Chondrocyte (in vitro differentiated cells): Measurements from ENCODE around the gene PHACTR1. TPM values are rescaled to one million over a fixed set of nuclear protein-coding genes. Genes with fewer than 3 reads are reported as not detected.

Experiments
- DNase-seq: peaks from one replicate; pipeline ENCODE4 v3.0.0; 2021; ENCODE audit warnings: mixed read lengths, low spot score
- H3K27ac Mint-ChIP-seq: one replicate; pipeline ENCODE4 v1.8.0; 2021; ENCODE audit warnings: mild to moderate bottlenecking, moderate library complexity, mixed read lengths; ENCODE audit not compliant: unreplicated experiment
- H3K27me3 Mint-ChIP-seq: 2 replicates; pipeline ENCODE4 v1.8.0; 2021; ENCODE audit warnings: low read depth, mixed read lengths
- H3K36me3 Mint-ChIP-seq: 2 replicates; pipeline ENCODE4 v1.8.0; 2021; ENCODE audit warnings: low read depth, mixed read lengths
- H3K4me1 Mint-ChIP-seq: 2 replicates; pipeline ENCODE4 v1.8.0; 2021; ENCODE audit warnings: low read depth, mild to moderate bottlenecking, mixed read lengths
- H3K4me3 Mint-ChIP-seq: one replicate; pipeline ENCODE4 v1.8.0; 2021; ENCODE audit warnings: mild to moderate bottlenecking, moderate library complexity, mixed read lengths; ENCODE audit not compliant: unreplicated experiment
- H3K9me3 Mint-ChIP-seq: 2 replicates; pipeline ENCODE4 v1.8.0; 2021; ENCODE audit warnings: low read depth, mixed read lengths
- total RNA-seq: library from RNA; stranded (reverse); gene quantifications from 3 replicates; pipeline ENCODE4 v1.2.1, GENCODE V29; 2021
- TF ChIP-seq, protein P1 (sequence below): fragments of 200-600 bp; sonication (generic); IDR thresholded peaks from 2 replicates; pipeline ENCODE4 v1.5.0; 2021; ENCODE audit warnings: antibody characterized with exemption, mild to moderate bottlenecking, moderate library complexity

PHACTR1 gene
- total RNA-seq, 1 donor from 2014 or later = 2.1 TPM

GRCh38 chr6:13281686-13282085 lies 565.1 kb downstream of the PHACTR1 start:
- no peak for DNase-seq
- TF ChIP-seq, protein P1, sequence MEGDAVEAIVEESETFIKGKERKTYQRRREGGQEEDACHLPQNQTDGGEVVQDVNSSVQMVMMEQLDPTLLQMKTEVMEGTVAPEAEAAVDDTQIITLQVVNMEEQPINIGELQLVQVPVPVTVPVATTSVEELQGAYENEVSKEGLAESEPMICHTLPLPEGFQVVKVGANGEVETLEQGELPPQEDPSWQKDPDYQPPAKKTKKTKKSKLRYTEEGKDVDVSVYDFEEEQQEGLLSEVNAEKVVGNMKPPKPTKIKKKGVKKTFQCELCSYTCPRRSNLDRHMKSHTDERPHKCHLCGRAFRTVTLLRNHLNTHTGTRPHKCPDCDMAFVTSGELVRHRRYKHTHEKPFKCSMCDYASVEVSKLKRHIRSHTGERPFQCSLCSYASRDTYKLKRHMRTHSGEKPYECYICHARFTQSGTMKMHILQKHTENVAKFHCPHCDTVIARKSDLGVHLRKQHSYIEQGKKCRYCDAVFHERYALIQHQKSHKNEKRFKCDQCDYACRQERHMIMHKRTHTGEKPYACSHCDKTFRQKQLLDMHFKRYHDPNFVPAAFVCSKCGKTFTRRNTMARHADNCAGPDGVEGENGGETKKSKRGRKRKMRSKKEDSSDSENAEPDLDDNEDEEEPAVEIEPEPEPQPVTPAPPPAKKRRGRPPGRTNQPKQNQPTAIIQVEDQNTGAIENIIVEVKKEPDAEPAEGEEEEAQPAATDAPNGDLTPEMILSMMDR = no peak
- H3K27me3 Mint-ChIP-seq = no peaks in the 10 kb centered on the region
- peaks cover 2% of the 10 kb centered on the region for H3K36me3 Mint-ChIP-seq
- no peaks in the 10 kb centered on the region for H3K4me1 Mint-ChIP-seq
- no peak overlapping the region for H3K4me3 Mint-ChIP-seq
- H3K9me3 Mint-ChIP-seq = no peaks in the 10 kb centered on the region
- H3K27ac Mint-ChIP-seq = no peak overlapping the region

DNA sequence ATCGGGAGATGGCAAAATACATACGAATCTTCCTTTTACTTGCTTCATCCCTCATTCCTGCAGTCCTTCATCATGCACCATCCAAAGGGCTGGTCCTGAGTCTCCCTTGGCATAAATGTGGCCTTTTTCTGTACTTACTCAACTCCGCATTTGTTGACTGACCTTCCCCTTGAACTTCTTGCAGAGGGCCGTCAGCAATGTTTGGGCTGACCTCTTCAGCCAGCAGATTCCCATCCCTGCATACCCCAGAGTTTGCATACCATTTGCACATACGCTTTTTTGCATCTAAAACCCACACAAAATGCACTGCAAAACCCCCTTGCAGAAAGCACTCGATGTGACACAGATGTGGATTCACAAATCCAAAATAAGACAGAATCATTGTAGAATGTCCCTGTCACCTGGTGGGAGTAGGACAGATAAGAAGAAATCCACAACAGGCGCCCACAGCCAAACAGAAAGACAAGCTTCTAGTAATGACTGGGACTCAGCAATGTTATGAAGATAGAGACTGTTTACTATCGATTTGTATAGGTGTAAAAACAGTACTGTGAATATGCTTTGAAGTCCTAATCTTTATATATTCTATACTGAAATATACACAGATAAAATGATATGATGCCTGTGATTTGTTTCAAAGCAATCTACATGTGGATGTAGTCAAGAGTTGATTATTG lies 566.0 kb downstream of the PHACTR1 start:
- TF ChIP-seq, protein P1 = no peak
- Mint-ChIP-seq H3K27ac (no peak overlapping the region), H3K27me3 (no peaks in the 10 kb centered on the region), H3K9me3 (peaks cover 6% of the 10 kb centered on the region), H3K4me3 (no peak overlapping the region), H3K36me3 (peaks cover 4% of the 10 kb centered on the region), H3K4me1 (no peaks in the 10 kb centered on the region)
- no peak for DNase-seq

- H3K36me3 Mint-ChIP-seq = peaks cover 4% of the 10 kb centered on the region
- H3K27me3 Mint-ChIP-seq = no peaks in the 10 kb centered on the region
- H3K4me1 Mint-ChIP-seq = no peaks in the 10 kb centered on the region
- no peak overlapping the region for H3K4me3 Mint-ChIP-seq
- H3K27ac Mint-ChIP-seq = no peak overlapping the region
- DNase-seq = no peak
- peaks cover 6% of the 10 kb centered on the region for H3K9me3 Mint-ChIP-seq
- TF ChIP-seq, protein P1 = no peak
Observed at GRCh38 chr6:13283331-13283730, 566.8 kb downstream of the PHACTR1 start.

- Mint-ChIP-seq H3K27me3 (no peaks in the 10 kb centered on the region), H3K4me1 (no peaks in the 10 kb centered on the region), H3K36me3 (peaks cover 4% of the 10 kb centered on the region), H3K27ac (no peak overlapping the region), H3K9me3 (peaks cover 6% of the 10 kb centered on the region), H3K4me3 (no peak overlapping the region)
- DNase-seq = no peak
- TF ChIP-seq, protein P1 = no peak
Observed at GRCh38 chr6:13284646-13285045, 568.1 kb downstream of the PHACTR1 start.

GRCh38 chr6:13285705-13286104 lies 569.1 kb downstream of the PHACTR1 start:
- Mint-ChIP-seq H3K27me3 (no peaks in the 10 kb centered on the region), H3K27ac (no peak overlapping the region), H3K4me3 (no peak overlapping the region), H3K4me1 (peaks cover 3% of the 10 kb centered on the region), H3K36me3 (peaks cover 6% of the 10 kb centered on the region), H3K9me3 (peaks cover 6% of the 10 kb centered on the region)
- TF ChIP-seq, protein P1 = no peak
- no peak for DNase-seq
